A172 (cell line): ENCODE data around the gene GRIA4. TPM values are rescaled to one million over a fixed set of nuclear protein-coding genes. Genes with fewer than 3 reads are reported as not detected.
"Not testable (repeated sequence)": the region's sequence is repeated elsewhere in the genome, so short reads cannot be mapped to it uniquely, and the experiment has no call there.

ENCODE experiments used
- DNase-seq: peaks from one replicate; pipeline ENCODE4 v3.0.0-alpha.2; 2015; ENCODE audit warnings: low spot score
- total RNA-seq: library from RNA; depleted of rRNA; stranded (reverse); fragments of >200 nt; shearing (Covaris generic); gene quantifications from 2 replicates; pipeline ENCODE4 v1.2.3, GENCODE V29; 2014

Gene GRIA4
- total RNA-seq, 1 experiment from 2014 or later = not detected

DNA sequence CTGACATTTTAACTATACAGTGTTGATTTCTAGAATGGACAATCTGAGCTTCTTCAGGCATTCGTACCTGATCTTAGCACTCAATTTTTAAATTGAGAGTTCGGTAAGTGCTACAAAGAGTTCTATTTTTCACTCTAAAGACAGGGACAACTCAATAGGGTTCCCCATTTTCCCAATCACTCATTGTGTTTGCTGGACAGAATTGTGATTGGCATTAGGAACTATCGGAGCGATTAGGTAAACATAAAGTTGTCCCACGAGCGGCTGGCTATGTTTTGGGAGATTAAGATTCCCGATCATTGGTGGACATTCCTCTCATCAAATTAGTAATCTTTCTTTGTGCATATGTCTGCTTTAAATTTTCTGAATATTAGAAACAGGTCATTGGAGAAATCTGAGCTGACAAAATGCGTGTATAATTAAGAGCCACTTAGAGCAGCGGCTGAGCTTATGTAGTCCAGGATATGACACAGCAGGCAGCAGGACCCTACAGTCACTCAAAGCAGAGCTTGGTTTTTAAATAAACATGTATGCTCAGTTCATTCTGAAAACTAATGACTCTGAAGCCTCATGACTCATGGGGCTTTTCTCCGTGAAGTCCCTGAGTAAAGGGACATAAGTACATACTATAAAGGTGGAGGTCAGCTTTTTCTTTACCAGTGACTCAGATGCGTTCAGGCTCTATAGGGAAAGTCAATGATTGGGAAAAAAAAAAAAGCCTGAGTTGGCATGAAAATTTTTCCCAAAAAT lies 109.4 kb downstream of the GRIA4 start:
- DNase-seq = peak; percentile 75

DNA sequence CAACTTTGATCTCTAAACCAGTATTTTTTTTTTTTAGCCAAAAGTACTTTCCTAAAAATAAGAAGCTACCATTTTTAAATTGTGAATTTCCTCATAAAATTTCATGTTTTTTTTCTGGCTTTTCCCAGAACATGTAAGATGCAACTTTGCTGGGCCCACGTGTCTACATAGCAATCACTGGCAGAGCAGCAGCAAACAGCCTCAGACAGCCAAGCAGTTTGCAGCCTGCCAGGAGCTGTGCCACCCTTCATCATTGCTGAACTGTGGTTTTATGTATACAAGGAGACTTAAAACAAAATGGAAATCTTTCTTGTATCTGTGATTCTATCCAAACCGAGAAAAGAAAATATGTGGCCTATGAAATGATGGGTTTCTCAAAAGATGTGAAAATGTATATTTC lies 110.2 kb downstream of the GRIA4 start:
- DNase-seq = no peak

DNA sequence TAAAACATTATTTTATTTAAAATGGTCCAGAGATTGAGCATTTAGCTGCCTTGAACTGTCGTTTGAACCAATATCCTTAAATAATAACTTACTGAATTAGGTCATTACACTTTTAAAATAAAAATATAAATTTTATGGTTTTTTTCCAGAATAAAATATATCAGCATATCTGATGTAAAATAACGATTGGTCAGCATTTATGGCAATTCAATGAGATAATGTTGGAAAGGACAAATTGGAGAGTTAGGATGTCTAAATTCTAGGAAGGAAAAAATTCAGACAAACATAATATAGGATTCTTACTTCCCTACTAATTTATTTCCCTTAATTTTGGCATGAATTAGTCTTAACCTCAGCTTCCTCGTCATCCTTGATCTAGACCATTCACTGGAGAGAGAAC lies 113.4 kb downstream of the GRIA4 start:
- no peak for DNase-seq

DNA sequence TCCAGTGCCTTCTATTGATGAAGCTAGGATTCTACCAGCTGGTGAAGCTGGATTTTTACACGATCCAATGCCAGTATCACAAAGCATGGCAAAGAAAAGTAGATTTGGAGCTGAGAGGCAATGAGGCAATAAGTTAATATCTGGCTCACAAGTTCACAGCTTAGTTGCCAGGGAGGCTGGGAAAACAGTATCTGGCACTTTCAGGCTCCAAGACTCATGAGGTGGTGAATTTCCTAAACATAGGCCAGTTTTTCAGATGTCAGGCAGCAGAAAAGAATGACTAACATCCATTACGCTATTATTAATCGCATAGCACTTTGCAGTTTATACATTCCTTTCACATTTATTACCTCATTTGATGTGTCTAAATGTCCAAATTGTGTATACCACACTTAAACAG lies 122.7 kb downstream of the GRIA4 start:
- DNase-seq = no peak

DNA sequence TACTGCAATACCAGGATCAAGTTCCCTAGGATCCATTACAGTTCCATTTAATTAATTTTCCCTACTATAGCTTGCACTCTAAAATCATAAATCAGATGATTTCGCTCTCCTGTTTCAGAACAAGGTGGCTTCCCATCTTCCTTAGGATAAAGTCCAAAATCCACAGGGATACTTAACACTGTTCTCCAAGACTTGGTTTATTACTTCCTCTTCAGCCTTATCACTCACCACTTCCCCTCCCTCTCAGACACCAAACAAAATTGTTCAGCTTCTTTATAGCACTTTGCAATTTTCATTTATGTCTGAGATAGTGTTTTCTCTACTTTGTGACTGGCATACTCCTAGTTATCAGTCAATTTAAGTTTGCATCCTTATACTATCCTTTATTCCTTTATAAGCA lies 124.6 kb downstream of the GRIA4 start:
- no peak for DNase-seq

DNA sequence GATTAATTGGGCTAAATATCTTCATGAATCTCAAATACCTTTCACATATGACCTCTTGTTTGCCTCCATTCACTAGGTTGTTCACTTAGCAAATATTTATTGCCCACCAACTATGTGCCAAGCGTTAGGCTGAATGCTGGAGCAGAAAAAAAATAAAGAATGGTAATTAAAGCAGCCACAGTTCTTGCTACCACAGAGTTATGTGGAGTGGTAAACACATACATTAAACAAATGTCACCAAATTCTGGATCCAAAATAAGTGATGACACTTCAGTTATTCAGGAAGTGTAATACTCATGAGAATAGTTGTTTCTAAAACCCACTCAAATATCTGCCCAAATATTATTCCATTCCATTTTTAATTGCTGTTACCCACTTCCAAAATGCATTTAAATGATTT lies 128.4 kb downstream of the GRIA4 start:
- no peak for DNase-seq

DNA sequence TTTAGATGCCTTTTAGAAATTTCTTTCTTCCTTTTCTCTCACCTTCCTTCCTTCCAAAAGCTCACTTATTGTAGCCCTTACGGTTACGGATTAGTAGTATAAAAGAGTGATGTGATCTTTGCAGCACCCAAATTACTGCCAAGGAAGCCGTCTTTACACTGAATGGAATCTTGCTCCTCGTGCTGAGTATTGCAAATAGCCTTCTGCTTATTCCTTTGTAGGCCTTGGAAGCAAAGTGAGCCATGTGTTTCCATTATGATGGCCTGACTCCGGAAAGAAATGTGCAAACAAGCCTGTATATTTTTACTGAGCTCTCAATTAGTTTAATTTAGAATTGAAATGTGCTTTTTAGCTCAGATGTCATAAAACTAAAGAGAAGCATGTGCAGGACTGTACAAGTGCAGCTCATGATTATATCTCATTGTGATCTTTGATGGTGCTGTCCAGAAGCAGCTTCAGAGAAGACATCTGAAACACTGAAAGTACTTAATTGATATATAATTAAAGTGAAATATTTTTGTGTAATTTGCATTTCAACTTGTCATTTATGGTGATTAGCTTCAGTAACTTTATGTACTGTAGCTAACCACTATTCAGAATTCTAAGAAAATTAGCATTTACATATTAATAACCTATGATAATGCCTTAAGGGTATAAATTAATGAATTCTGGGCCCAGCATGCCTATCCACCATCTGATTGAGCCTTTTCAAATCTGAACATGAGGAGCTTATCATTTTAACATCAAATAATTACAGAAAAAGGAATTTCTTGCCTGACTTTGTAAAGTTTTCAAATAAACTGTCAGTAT lies 129.3 kb downstream of the GRIA4 start:
- no peak for DNase-seq

DNA sequence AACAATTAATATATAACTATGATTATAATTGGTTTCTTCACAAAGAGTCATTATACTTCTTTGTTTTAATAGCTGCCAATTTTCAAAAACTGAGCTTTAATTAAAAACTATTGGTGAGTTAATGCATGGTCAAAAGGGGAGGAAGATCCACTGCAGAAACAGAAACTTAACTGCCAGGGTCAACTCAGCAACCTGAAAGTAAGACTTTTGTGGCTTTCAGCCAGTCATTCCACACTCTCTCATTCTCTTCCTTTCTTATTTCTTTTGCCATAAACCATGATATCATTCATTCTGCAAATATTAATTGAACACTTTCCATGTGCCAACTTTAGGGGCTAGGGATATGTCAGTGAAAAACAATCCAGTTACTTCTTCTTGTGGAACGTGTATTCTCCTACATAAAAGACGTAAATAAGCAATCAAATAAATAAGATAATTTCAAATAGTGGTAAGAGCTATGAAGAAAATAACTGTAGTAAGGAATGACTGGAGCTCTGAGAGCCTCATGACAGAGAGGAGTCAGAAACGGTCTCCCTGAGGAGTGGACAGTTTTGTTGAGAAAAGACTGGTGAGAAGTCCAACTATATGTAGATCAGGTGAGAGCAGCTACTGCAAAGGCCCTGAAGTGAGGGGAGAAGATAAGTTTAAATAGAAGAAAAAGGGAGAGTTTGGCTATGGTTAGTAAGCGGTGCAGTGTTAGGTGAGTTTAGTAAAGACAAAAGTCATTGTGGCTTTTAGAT lies 130.5 kb downstream of the GRIA4 start:
- DNase-seq = no peak

DNA sequence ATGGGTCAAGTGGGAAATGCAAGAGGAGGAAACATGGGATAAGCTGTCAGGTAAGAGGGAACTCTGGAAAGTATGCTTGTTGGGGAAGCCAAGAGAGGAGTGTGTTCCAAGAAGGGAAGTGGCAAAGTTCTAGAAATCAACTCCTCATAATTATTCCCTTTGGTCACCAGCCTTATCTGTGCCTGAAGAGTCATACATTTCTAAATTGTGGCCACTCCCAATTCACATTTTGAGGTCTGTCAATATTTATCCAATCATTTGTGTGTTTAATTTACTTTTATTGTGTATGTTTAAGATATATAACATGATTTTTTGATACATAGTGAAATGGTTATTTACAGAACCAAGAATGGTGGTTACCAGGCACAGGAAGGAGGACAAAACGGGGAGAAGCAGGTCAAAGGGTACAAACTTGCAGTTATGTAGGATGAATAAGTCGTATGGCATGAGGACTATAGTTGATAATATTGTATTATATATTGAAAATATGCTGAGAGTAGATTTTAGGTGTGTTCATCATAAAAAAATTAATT lies 131.7 kb downstream of the GRIA4 start:
- DNase-seq = no peak

DNA sequence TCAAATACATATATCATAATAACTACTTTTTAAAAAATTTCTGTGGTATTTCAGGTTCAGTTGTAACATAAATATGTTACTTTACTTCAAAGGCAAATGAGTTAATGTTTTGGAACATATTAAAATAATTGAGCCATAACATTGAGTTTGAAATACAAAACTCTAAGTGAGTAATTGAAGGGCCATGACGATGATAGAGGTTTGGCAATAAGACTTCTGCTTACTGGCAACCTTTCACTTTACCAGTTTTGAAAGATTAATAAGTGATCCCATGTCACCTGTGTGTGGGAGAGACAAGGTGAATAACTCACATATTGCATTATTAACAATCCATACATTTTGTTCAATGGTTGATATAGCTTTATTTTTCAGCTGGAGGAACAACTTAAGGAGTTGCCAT lies 144.4 kb downstream of the GRIA4 start:
- no peak for DNase-seq

DNA sequence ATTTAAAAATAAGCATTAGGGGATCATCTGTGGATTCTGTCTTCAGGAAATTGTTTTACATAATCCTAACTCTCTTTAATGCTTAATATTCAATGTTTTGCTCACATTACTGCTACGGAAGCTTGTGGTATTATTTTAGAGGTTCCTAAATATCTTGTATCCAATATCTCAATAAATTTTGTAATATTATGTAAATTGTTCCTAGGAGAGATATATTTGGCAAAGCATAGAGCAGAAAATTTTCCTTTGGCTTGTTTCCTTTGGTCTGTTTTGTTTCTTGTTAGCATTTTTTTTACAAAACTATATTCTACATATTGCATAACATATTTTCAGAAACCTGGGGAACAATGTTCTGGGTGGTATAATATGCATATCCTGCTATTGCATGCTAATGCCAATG lies 144.8 kb downstream of the GRIA4 start:
- DNase-seq = no peak

DNA sequence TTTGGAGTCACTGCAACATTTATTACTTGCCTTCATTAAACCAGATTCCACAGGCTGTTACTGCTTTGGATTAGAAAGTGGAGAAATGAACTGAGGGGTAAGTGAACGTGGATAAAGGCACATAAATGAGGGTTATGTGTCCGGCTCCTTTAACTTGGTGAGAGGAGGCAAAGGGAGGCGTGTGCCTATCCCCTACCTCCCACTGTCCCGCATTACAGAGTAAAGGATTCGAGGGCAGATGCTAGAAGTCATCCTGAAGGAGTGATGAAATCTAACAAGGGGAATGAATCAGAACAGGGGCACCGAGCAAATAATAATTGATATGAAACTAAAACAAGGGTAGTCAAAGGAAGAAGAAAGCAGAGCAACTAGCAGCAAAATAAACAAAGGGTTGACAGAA lies 147.2 kb downstream of the GRIA4 start:
- DNase-seq = no peak

DNA sequence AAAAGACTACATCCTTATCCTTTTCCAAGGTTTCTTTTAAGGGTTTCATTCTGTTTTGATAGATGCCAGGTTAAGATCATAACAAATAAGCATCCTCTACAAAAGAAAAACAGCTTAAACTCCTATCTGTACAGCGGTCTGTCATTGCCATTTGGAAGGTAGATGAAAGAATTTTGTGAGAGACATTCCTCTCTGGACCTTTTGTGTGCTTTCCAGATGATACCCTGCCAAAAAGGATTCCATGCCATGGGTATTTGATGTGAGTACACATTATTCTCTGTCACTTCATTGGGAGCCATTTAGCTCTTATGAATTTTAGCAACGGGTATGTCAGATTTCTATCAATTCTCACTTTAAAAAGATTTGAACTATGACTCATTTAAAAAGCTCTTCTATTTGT lies 153.7 kb downstream of the GRIA4 start:
- DNase-seq = no peak

DNA sequence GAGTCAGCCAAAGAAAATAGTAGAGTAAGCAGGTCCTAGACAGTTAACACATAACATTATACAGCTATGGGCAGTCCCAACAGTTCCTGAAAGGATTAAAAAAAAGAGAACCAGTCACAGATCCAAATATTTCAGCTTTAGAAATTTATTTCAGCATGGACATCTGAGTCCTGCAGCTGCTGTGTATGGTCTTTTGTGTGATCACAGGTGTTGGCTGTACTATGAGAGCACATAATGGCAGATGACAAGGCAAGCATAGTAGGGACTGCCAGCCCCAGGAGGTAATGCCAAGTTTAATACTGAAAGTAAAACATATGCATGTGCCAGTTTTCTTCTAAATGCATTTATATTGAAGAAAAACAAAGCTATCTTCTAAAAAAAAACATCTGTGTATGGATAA lies 158.1 kb downstream of the GRIA4 start:
- DNase-seq = no peak

DNA sequence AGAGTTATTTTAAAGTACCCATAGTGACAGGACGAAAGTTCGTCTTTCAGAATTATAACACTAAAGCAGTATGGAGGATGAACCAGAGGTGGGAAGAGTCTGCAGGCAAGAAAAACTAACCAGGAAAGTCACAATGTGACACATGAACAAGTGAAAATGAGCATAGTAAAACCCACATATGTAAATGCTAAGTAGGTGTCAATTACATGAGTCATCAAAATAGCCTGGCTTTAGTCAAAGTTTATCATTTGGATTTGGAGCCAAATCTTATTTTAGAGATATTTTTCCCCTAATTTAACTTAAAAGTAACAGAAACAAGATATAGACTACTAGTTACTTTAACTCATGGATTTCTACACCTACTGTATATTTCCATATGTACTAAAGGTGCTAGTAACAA lies 159.8 kb downstream of the GRIA4 start:
- no peak for DNase-seq

DNA sequence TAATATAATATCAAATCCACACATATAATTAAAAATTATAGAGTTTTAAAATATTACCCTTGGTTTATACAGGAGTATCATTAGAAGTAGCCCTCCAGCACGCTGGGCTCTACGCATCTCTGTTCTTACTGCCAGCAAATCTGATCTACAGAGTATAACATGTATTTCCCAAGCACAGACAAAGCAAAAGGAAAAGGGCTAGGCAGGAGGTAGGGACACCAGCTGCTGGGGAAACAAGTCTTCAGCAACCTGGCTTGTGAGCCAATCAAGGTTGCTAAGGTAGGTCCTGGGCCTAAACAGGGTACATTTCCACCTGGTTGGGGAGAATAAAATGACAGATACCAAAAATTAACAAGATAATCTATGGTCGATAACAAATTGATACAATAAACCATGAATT lies 163.6 kb downstream of the GRIA4 start:
- DNase-seq = not testable (repeated sequence)

DNA sequence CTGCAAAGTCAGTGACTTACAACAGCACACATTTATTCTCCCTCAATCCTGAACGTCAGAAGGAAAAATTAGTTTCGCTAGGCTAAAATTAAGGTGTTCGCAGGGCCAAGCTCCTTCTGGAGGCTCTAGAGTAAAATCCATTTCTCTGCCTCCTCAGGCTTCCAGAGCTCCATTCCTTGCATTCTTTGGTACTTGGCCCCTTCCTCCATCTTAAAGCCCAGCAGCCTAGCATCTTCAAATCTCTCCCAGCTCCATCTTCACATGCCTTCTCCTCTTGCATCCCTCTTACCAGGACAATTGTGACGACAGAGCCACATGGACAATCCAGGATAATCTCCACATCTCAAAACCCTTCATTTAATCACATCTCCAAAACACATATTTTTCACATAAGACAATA lies 165.0 kb downstream of the GRIA4 start:
- no peak for DNase-seq

DNA sequence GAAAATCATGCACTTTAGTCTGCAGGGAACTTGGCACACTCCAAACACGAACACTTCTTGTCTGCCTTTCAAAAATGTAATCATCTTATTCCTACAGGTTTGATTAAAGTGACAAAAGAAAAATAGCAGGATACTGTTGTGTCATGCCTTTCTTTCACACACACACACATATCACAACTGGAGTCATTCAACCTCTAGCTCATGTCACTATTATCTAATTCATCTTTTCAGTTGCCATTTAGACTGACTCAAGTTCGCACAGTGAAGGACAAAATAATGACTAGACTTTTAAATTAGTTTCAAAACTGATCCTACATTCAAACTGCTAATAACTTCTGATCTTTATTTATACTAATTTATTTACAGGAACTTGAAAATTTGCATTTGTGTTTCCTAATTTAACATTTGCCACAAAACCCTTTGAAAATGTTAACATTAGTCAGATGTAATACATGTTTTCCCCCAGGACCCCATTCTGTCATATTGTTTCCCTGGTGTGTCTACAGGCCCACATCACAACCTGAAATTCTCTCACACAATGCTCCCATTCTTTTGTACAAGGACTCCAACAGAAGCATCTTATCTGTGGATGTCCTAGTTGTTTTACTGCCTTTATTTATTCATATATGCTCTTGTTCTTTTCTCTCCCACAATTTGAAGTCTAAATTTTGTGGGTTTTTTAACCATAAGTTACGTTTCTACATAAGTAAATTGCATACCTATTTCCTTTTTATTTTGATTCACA lies 171.1 kb downstream of the GRIA4 start:
- no peak for DNase-seq

DNA sequence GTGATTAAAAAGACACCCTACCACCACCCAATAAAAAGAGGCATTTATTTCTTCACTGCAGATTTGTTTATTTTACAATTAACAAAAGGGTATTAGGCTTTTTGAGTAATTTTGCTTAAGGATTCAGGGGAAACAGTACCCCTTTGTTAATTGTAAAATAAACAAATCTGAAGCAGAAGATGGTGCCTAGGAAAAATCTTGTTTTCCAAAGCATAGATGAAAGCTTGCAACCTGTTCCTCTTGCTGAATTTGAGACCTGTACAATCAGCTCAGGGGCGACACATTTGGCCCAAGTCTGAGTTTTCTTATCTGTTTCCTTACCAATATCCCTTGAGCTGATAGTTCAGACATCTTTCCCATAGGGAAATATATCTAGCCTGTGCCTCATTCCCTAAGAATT lies 171.9 kb downstream of the GRIA4 start:
- DNase-seq = no peak

DNA sequence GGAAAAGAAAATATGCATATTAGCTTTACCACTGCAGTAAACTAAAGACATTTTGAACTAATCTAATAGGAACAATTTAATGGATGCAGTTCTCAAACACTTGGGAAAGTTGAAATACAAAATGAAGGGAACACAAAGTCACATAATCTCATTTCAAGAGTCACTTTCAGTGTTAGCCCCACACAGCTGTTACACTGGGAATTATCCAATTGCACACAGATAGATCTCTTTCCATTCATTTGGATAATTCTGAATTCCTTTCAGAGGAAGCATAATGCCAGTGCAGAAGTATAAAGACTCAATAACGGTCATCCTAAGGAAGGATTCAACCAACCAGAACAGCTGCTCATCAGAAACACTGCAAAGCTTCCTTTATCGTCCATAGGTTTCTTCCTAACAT lies 173.3 kb downstream of the GRIA4 start:
- DNase-seq = no peak

DNA sequence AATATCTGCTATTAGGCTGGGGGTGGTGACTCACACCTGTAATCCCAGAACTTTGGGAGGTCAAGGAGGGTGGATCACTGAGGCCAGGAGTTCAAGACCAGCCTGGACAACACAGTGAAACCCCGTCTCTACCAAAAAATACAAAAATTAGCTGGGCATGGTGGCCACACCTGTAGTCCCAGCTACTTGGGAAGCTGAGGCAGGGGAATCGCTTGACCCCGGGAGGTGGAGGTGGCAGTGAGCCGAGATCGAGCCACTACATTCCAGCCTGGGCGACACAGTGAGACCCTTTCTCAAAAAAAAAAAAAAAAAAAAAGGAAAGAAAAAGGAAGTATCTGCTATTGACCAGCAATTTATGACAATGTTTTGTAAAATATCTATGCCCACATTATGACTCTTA lies 176.0 kb downstream of the GRIA4 start:
- DNase-seq = not testable (repeated sequence)

DNA sequence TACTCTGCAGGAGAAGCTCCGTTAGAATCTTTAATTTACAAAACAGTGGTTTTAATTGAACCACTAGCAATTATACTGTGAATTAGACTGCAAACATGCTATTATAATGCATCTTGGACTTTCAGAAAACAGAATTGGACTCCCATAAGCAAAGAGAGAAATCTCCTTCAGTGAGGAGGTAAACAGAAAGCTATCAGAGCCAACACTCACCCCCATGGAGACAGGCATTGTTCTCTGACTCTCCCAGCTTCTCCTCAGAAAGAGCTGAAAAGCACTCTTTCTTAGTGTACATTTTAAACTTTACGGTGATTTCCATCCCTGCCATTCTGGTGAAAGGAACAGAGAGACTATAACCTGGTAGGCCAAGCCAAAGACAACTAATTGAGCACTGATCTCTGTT lies 176.9 kb downstream of the GRIA4 start:
- no peak for DNase-seq
